Activated CD8-positive, alpha-beta memory T cell treated with anti-CD3 and anti-CD28 coated beads for 48 hours (primary cell): ENCODE data around the gene CST9L.

Experiments used
- DNase-seq, 3 experiments: peaks; one replicate each; pipeline ENCODE4 v3.0.0-alpha.2; 2020; ENCODE audit warnings: low read depth in 2 of 3, low spot score in 2 of 3

CST9L gene

GRCh38 chr20:23568320-23568970, at the start of gene CST9L:
TSS of gene CST9L (minus strand) at chr20:23568484. CDS start at chr20:23568450, 34 bp downstream.
- DNase-seq = no peak

GRCh38 chr20:23614163-23614562, 45.9 kb upstream of the CST9L start:
- DNase-seq = no peak

GRCh38 chr20:23613676-23614075, 45.4 kb upstream of the CST9L start:
- no peak for DNase-seq

GRCh38 chr20:23612396-23612795, 44.1 kb upstream of the CST9L start:
- DNase-seq = no peak

GRCh38 chr20:23609486-23610109, 41.3 kb upstream of the CST9L start:
- no peak for DNase-seq

GRCh38 chr20:23608251-23608846, 40.1 kb upstream of the CST9L start:
- DNase-seq = no peak

- no peak for DNase-seq
Observed at GRCh38 chr20:23607497-23608245, 39.4 kb upstream of the CST9L start.

- DNase-seq = peak; percentile 36 to 45 (median 45)
Observed at GRCh38 chr20:23606652-23607049, 38.4 kb upstream of the CST9L start.

- DNase-seq = no peak
Observed at GRCh38 chr20:23605867-23606651, 37.8 kb upstream of the CST9L start, which contains the start of gene CST9. TSS of gene CST9 (minus strand) at chr20:23605917. CDS start at chr20:23605864, 53 bp downstream.

GRCh38 chr20:23604306-23604705, 36.0 kb upstream of the CST9L start:
- no peak for DNase-seq

- DNase-seq = no peak
Observed at GRCh38 chr20:23603321-23603720, 35.0 kb upstream of the CST9L start.

GRCh38 chr20:23602699-23603098, 34.4 kb upstream of the CST9L start:
- DNase-seq = no peak

- DNase-seq = no peak
Observed at GRCh38 chr20:23602241-23602640, 34.0 kb upstream of the CST9L start.

- DNase-seq = no peak
Observed at GRCh38 chr20:23601715-23602114, 33.4 kb upstream of the CST9L start.

GRCh38 chr20:23598481-23598880, 30.2 kb upstream of the CST9L start:
- no peak for DNase-seq

GRCh38 chr20:23596579-23597250, 28.4 kb upstream of the CST9L start:
- no peak for DNase-seq

- DNase-seq = no peak
Observed at GRCh38 chr20:23595941-23596340, 27.7 kb upstream of the CST9L start.

GRCh38 chr20:23588434-23589403, 20.4 kb upstream of the CST9L start:
- no peak for DNase-seq

- no peak for DNase-seq
Observed at GRCh38 chr20:23587631-23588030, 19.3 kb upstream of the CST9L start.
